GM21526 (cell line): ENCODE data around the gene ANKRD17.
"Not testable (repeated sequence)": the region's sequence is repeated elsewhere in the genome, so short reads cannot be mapped to it uniquely, and the experiment has no call there.

Experiments used
- ATAC-seq: cut with Tn5 transposase; IDR thresholded peaks from one replicate; pipeline ENCODE4 v1.9.1; 2021; ENCODE audit warnings: moderate library complexity; ENCODE audit not compliant: unreplicated experiment, low FRiP score

ANKRD17 gene

DNA sequence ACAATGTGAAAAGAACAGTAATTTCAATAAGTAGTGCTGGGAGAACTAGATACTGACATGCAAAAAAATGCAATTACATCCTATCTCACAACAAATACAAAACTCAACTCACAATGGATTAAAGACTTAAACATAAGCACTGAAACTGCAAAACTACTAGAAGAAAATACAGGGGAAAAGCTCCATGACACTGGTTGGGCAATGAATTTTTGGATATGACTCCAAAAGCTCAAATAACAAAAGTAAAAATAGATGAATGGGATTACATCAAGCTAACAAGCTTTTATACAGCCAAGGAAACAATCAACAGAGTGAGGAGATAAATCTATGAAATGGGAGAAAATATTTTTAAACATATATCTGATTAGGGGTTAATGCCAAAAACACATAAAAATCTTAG, 53.1 kb downstream of the ANKRD17 start:
- ATAC-seq, result no peak

DNA sequence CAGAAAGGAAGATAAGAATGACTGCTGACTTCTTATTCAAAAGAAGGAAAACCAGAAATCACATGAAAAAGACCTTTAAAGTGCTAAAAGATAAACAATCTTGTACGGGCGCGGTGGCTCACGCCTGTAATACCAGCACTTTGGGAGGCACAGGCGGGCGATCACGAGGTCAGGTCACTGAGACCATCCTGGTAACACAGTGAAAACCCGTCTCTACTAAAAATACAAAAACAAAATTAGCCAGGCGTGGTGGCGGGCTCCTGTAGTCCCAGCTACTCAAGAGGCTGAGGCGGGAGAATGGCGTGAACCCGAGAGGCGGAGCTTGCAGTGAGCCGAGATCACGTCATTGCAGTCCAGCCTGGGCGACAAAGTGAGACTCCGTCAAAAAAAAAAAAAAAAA, 54.6 kb downstream of the ANKRD17 start:
- not testable (repeated sequence) for ATAC-seq

DNA sequence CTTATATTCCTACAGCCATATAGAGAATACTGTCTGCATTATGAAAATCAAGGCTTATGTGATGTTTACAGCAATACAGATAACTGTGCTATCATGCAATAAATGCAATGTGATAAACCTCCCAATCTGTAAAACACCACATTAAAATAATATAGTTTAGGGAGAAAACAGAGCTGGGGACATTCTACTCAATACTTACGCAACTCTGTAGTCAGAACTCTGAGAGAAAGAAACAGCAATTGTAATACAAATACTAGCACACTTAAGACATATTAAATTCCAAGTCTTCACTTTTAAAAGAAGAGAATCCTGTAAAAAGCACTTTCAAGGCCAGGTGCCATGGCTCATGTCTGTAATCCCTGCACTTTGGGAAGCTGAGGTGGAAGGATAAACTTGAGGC, 61.4 kb downstream of the ANKRD17 start:
- no peak for ATAC-seq

DNA sequence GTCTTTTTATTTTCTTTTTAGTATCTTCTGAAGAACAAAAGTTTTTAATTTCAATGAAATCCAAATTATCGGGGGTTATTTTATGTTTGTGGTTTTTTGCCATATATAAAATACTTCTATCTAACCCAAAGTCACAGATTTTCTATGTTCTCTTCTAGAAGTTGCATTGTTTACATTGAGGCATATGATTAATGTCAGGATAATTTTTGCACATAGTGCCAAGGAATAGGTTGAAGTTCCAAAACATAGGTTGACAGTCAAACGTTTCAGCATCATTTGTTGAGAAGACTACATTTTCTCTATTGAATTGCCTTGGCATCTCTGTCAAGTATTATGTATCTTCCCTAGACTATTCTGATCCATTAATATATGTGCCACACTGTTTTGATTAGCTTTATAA, 64.5 kb downstream of the ANKRD17 start:
- no peak for ATAC-seq

DNA sequence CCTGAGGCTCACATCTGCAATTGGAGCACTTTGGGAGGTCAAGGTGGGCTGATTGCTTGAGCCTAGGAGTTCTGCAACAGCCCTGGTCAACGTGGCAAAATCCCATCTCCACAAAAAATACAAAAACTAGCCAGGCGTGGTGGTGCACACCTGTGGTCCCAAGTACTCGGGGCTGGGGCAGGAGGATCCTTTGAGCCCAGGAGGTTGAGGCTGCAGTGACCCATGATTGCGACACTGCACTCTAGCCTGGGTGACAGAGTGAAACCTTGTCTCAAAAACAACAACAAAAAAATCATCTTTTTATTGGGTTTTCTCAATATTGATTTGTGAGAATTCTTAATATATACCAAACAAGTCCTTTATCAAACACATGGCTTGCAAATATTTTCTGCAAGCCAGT, 64.9 kb downstream of the ANKRD17 start:
- ATAC-seq, result peak; percentile 15

DNA sequence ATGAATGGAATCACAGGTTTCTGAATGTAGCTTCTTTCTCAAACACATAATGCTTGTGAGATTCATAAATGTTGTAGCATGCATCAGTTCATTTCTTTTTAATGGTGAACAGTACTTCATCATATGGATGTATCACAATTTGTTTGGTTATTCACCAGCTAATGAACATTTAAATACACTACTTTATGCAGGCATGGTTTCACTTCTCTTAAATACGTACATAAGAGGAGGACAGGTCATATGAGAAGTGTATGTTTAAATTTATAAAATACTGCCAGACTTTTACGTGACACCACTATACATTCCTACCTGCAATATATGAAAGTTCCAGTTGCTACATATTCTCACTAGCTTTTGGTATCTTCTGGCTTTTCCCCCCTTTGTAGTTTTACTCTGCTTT, 65.4 kb downstream of the ANKRD17 start:
- peak; percentile 70 for ATAC-seq

DNA sequence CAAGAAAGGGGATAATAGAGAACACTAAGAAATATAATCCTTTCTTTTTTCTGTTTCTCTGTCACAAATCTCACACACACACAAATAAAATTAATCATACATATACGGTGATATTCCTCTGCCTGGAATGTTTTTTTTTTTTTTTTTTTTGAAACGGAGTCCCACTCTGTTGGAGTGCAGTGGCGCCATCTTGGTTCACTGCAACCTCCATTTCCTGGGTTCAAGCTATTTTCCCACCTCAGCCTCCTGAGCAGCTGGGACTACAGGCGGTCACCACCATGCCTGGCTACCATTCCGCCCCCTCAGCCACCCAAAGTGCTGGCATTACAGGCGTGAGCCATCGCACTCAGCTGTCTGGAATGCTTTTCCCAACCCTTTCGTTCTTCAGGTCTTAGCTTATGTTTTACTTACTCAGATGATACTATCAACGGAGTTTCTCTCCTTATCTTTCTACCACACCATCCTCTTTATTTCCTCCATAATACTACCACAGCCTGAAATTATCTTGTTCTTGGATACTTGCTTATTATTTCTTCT, 69.3 kb downstream of the ANKRD17 start:
- no peak for ATAC-seq

DNA sequence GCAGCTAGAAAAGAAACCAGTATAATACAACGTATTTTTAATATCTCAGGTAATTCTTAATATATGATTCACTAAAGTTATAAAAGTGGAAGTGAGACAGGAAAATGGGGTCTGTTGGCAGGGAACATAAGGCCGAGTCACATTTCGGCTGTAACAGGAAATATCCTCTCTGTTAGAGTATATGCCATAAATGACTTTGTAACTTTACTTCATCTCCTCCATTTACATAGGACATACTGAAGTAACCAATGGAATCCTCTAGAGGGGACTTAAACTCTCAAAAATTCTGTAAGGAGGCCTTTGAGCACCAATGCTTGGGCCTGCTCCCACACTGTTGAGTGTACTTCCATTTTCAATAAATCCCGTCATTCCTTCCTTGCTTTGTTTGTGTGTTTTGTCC, 71.3 kb downstream of the ANKRD17 start:
- no peak for ATAC-seq

DNA sequence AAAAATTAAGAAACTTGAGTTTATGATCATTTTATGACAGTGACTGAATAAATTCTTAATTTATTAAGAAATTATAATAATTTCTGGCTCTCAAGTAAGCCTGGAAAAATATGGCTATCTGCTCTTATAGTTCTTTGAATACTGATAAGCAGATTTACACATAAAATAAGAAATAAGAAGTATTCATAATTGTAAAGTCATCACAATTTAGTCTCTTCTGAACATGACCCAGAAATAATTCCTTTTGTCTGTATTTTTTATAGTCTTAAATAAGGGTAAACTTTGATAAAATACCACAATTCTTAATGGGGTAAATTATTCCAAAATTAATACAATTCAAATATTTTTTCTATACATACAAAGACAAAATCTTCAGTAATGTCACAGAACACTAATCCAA, 72.7 kb downstream of the ANKRD17 start:
- no peak for ATAC-seq

DNA sequence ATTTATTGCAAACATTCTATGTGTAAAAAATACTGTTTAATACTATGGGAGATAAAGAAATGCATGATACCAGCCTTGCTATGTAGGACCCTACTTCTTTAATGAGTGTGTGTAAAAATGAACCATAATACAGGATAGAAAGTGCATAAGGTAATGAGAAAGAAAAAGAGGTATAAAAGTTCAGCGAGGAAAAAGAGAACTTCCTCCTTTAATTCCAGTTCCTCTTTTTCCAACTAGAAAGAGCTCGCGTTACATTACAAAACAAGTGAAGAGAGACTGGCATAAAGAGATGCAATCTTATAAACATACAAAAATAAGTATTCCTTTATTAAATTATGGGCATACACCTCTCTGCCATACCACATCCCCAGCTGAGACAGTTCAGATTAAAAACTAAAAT, 77.4 kb downstream of the ANKRD17 start:
- peak; percentile 53 for ATAC-seq

DNA sequence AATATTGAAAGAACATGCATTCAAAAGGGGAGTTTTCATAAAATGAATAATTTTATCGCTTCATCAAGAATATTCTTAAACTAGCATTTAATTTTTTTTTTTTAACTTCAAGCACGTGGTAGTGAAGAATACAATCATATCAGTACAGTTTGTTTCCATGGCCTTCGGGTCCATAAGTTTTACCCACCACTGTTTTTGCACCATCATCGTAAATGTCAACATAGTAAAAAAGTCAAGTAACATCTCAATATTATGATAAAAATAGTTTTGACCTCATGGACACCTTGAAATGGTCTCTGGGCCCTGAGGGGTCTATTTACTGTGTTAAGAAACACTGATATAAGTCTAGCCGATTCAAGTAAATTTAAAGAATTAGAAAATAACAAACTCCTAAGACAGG, 80.2 kb downstream of the ANKRD17 start:
- ATAC-seq, result no peak

DNA sequence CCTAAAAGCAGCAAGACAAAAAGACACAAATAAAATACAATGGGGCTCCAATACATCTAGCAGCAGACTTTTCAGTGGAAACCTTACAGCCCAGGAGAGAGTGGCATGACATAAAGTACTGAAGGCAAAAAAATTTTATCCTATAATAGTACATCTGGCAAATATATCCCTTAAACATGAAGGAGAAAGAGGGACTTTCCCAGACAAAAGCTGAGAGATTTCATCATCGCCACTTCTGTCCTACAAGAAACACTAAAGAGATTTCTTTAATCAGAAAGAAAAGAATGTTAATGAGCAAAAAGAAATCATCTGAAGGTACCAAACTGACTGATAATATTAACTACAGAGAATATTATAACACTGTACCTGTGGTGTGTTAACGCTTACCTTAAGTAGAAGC, 86.4 kb downstream of the ANKRD17 start:
- no peak for ATAC-seq

DNA sequence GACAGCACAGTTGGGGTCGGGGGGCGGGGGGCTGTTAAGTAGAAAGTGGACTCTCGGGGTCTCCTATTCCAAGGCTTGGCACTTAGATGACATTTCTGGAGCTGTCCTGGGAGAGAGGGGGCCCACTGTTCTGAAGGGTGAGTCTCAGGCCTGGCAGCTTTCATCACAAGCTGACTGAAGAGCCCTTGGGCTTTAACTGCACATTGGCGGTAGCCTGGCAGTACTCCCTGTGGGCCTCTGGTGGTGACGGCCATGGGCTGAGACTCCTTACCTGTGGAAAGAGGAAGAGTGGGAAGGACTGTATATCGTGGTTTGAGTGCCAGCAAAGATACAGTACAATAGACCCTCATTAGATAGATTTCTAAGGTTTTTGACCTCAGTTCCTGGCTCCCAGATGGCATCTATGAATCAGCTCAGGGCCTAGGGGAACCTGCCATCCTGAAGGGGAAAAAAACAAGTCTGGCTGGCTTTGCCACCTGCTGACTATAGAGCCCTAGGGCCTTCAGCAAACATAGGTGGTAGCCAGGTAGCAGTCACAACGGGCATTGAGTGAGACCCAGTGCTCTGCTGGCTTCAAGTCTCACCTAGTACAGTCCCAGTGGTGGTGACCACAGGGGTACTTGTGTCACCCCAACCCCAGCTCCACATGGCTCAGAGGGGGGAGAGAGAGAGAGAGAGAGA, 87.9 kb downstream of the ANKRD17 start:
- ATAC-seq, result no peak

DNA sequence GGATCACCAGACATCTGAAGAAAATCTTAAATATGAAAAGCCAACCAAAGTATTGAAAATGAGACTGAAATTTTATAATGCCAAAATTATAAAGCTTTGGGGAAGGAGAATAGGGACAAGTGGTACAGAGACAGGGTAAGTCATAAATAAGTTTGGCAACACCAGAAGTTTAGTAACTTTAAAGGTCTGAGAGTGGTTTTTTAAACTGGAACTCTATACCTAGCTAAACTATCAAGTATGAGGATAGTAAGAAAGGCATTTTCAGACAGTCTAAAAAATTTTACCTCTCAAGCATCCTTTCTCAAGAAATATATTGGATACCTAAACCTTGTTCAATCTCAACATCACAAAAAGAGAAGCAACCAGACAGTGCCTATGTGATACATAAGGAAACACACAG, 92.4 kb downstream of the ANKRD17 start:
- ATAC-seq, result no peak

DNA sequence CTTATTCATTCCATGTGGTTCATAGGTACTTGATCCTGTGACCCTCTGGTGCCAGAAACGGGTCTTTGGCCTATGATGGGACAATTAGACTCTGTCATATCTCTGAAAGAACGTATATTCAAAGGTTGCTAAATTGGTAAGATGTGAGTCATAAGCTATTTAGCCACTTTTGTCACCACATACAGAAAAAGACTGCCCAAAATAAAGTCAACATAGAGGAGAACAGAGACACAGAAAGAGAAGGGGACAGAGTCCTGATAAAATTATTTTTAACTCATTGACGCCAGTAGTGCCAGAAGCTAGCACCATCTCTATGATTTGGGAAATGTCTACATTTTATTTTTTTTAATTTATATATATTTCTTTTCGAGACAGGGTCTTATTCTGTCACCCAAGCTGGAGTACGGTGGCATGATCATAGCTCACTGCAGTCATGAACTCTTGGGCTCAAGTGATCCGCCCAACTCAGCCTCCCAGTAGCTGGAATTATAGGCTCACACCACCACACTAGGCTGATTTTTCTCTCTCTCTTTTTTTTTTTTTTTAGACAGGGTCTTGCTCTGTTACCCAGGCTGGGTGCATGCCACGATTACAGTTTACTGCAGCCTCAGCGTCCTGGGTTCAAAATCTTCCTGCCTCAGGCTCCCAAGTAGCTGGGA, 96.9 kb downstream of the ANKRD17 start:
- no peak for ATAC-seq

DNA sequence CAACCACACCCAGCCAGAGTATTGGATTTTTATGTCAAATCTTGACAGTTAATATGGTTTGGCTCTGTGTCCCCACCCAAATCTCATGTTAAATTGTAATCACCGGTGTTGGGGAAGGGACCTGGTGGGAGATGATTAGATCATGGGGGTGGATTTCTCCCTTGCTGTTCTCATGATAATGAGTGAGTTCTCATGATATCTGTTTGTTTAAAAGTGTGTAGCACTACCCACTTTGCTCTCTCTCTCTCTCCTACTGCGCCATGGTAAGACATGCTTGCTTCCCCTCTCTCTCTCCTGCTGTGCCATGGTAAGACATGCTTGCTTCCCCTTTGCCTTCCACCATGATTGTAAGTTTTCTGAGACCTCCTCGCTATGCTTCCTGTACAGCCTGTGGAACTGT, 102.2 kb downstream of the ANKRD17 start:
- no peak for ATAC-seq

DNA sequence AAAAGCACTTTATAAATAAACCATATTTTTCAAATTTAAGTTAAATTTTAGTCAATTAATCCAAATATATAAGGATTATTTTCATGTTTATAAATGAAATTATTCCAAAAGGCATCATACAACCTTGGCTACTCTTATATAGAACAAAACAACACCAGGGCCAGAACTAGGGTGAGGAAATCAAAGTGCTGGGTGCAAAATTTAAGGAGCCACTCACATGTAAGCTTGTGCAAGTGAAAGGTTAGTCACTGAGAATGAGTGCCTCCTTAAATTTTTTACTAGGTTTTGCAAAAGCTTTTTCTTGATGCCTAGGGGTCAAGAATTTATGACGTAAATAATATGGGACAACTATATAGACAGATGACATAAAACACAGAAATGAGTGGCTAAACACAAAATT, 105.7 kb downstream of the ANKRD17 start:
- ATAC-seq, result no peak

DNA sequence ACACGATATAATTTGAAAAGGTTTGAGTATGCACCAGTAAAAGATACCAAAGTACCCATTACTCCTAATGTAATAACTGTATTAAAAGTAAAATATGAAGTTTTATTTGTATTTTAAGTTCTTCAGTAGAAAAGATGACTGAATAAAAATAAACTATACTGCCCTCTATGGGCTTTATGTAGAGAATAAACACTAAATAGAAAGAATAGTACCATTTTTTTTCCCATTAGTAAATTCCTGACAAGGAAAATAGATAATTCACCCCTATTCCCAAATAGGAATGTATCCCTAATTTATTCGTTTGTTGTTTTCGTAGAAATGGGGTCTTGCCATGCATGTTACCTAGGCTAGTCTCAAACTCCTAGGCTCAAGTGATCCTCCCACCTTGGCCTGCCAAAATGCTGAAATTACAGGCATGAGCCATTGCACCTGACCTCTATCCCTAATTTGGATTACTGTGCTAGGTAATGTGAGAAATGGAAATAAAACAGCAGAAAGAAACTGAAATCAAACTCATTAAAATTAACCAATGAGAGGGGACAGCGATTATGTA, 115.5 kb downstream of the ANKRD17 start:
- ATAC-seq, result no peak

DNA sequence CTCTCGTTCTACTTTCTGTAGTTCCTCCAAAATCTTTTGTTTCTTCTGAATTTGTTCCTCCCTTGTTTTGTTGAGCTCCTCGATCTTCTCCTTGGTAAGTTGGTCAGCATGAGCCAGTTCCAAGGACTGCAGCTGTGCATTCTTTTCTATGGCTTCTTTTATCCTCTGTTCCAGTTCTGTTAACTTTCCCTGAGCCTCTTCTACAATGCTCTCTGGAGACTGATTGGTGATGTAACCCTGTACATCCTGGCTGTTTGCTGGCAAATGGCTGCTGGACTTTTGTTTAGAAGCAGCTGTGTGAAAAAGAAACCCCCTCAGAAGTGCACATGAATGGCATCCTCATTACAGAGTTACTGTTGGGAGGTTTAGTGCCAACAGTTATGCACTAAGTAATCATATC, 118.6 kb downstream of the ANKRD17 start:
- ATAC-seq, result no peak

DNA sequence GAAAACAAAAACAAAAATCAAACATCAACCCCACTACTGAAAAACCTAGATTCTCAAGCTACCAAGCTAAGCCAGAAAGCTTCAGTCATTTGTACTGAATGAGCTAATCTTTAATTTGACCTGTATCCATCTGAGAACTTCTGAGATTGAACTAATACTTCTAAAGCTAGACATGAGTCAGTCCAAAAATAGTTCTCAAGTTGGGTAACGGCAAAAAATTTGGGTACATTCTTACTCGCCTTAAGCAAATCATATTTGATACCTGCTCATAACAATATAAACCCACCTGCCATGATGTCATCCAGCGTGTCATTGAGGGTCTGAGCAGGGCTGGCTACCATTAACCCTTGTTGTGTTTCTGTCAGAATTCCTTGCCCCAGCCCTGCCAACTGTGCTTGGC, 119.4 kb downstream of the ANKRD17 start:
- ATAC-seq, result no peak

DNA sequence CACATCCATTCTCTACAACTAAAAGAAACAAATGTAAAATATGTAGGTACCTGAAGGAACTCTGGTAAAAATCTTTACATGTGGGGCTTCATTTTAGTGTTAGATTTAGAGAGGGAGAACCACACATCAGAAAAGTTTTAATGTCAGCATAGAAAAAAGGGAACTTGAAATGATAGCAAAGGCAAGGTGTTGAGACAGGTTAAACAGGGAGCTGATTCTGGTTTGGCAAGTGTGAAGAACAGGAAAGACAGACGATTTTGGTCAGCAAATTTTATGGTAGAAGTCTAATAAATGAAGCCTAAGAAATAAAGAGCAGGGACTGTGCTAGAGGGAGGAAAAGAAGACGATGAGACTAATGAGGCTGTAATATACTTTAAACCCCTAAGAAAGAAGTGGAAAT, 121.5 kb downstream of the ANKRD17 start:
- no peak for ATAC-seq

DNA sequence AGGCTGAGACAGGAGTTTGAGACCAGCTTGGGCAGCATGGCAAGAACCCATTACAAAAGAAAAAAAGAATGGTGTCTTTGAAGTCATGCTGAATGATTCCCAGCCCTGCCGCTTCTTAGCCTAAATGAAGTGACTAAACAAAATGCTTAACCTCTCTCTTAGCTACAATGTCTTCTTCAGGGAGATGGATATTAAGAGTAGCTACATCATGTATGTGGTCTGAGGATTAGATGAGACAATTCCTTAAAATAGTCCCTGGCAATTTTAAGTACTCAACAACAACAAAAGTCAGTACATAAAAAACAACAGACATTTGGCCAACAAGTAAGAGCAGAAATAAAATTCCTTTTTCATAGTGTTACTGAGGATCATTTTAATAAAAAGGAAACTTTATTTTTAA, 124.8 kb downstream of the ANKRD17 start:
- no peak for ATAC-seq
